Kidney epithelial cell (primary cell): Measurements from ENCODE around the gene SNRPA. TPM values are rescaled to one million over a fixed set of nuclear protein-coding genes. Genes with fewer than 3 reads are reported as not detected.
"Not testable (repeated sequence)": the region's sequence is repeated elsewhere in the genome, so short reads cannot be mapped to it uniquely, and the experiment has no call there.

Source experiments
- DNase-seq: peaks from one replicate; pipeline ENCODE4 v3.0.0-alpha.2; 2010; ENCODE audit warnings: low read depth
- H3K27me3 ChIP-seq: 2 replicates; pipeline ENCODE4 v1.6.0; 2011; ENCODE audit warnings: low read length; ENCODE audit not compliant: control insufficient read depth, insufficient read depth
- H3K36me3 ChIP-seq: 2 replicates; pipeline ENCODE4 v1.5.1; 2011; ENCODE audit warnings: low read length; ENCODE audit not compliant: control insufficient read depth, insufficient read depth
- H3K4me3 ChIP-seq: 2 replicates; pipeline ENCODE4 v1.5.1; 2011; ENCODE audit warnings: low read depth, mild to moderate bottlenecking, control low read depth, low read length
- total RNA-seq: library from RNA; depleted of rRNA; stranded (reverse); fragments of >200 nt; gene quantifications from 2 replicates; pipeline ENCODE4 v1.2.3, GENCODE V29; 2015
- TF ChIP-seq, protein P1 (sequence below): IDR thresholded peaks from 2 replicates; pipeline ENCODE4 v1.5.1; 2011; ENCODE audit warnings: mild to moderate bottlenecking, moderate library complexity, low read length, control low read depth, inconsistent platforms; ENCODE audit not compliant: insufficient read depth, poor library complexity, severe bottlenecking

Gene SNRPA
- total RNA-seq, 1 donor from 2014 or later = 110 TPM

DNA sequence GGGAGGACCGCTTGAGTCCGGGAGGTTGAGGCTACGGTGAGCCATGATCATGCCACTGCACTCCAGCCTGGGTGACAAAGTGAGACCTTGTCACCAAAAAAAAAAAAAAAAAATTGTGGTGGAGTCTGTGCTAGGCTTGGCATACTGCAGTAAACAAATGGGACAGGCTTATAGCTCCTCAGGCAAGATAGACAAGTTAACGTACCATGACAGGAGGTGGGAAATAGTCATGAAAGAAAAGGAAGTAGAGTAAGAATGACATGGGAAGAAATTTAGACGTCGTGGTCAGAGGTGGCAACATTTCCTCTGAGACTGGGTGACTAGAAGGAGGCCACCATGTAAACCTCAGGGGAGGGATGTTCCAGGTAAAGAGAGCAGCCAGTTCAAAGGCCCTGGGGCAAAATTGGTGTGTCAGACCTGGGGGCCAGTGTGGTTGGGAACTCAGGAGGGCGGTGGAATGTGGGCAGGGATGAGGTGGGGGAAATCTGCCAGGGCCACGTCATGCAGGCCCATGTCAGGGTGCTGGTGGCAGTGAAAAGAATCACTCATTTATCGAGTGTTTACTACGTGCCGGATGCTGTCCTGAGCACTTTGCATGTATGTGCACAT lies 5.6 kb downstream of the SNRPA start:
- Histone ChIP-seq H3K36me3 (peaks cover 1% of the 10 kb centered on the region), H3K27me3 (no peaks in the 10 kb centered on the region), H3K4me3 (no peak overlapping the region)
- TF ChIP-seq, protein P1, sequence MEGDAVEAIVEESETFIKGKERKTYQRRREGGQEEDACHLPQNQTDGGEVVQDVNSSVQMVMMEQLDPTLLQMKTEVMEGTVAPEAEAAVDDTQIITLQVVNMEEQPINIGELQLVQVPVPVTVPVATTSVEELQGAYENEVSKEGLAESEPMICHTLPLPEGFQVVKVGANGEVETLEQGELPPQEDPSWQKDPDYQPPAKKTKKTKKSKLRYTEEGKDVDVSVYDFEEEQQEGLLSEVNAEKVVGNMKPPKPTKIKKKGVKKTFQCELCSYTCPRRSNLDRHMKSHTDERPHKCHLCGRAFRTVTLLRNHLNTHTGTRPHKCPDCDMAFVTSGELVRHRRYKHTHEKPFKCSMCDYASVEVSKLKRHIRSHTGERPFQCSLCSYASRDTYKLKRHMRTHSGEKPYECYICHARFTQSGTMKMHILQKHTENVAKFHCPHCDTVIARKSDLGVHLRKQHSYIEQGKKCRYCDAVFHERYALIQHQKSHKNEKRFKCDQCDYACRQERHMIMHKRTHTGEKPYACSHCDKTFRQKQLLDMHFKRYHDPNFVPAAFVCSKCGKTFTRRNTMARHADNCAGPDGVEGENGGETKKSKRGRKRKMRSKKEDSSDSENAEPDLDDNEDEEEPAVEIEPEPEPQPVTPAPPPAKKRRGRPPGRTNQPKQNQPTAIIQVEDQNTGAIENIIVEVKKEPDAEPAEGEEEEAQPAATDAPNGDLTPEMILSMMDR = no peak
- no peak for DNase-seq

DNA sequence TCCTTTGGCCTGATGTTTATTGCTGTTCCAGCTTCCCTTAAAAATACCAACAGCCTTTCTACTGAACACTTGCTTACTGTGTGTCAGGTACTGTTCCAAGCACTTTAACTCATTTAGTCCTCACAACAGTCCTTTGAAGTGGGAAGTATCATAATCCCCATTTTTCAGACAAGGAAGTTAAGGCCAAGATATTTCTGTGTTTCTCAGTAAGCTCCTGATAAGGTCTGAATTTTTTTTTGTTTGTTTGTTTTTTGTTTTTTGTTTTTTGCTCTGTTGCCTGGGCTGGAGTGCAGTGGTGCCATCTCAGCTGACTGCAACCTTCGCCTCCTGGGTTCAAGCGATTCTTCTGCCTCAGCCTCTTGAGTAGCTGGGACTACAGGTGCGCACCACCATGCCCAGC lies 7.5 kb downstream of the SNRPA start:
- Histone ChIP-seq H3K27me3 (no peaks in the 10 kb centered on the region), H3K4me3 (no peak overlapping the region), H3K36me3 (peaks cover 3% of the 10 kb centered on the region)
- no peak for DNase-seq
- TF ChIP-seq, protein P1 = no peak

DNA sequence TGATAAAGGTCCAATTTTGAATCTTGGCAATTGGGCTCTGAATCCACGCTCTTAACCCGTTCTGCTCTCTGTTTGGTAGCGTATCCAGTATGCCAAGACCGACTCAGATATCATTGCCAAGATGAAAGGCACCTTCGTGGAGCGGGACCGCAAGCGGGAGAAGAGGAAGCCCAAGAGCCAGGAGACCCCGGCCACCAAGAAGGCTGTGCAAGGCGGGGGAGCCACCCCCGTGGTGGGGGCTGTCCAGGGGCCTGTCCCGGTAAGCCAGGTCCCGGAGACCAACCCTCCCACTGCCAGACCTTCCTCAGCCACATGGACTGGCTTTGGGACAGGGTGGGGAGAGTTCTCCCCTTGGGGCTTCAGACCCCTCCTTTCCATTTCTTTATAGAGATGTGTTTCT lies 8.3 kb downstream of the SNRPA start:
- TF ChIP-seq, protein P1 = no peak
- H3K36me3 ChIP-seq = peaks cover 4% of the 10 kb centered on the region
- H3K4me3 ChIP-seq = no peak overlapping the region
- H3K27me3 ChIP-seq = no peaks in the 10 kb centered on the region
- no peak for DNase-seq

DNA sequence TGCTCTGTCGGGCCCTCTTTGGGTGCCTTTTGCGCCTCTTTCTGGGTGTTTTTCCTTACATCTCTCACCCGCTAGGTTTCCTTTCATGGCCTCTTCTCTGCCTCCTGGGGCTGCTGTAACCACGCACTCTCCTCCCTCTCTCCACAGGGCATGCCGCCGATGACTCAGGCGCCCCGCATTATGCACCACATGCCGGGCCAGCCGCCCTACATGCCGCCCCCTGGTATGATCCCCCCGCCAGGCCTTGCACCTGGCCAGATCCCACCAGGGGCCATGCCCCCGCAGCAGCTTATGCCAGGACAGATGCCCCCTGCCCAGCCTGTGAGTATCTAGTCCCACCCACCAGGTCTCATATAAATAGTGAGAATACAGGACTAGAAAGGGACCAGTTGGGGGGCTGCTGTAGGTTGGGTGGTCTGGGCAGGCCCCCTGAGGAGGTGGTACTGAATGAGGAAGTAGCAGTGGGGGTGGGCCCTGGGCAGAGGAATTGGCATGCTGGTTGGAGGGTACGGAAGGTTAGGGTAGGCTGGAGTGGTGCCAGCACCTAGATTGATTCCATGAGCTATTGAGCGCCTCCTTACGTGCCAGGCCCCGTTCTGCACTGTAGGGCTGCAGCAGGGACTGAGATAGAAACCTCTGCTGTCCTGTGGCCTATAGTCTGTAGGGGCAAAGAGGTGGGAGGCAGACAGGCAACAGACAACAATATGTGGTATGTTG lies 11.9 kb downstream of the SNRPA start:
- no peaks in the 10 kb centered on the region for H3K27me3 ChIP-seq
- H3K36me3 ChIP-seq = peaks cover 5% of the 10 kb centered on the region
- no peak overlapping the region for H3K4me3 ChIP-seq
- DNase-seq = no peak
- TF ChIP-seq, protein P1 = no peak

DNA sequence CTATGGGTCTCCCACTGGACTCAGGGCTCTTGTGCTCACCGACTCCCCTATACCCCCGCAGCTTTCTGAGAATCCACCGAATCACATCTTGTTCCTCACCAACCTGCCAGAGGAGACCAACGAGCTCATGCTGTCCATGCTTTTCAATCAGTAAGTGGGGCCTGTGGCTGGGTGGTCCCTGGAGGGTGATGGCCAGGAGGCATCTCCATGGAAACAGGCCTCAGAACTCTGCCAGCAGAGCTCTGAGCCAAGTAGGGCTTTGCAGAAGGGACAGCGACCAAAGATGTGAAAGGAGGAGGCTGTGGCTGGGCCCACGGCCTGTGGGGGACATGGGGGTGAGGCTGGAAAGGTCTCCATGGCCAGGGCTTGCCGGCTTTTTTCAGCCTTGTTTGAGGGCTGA lies 12.5 kb downstream of the SNRPA start:
- Histone ChIP-seq H3K36me3 (peaks cover 5% of the 10 kb centered on the region), H3K27me3 (no peaks in the 10 kb centered on the region), H3K4me3 (no peak overlapping the region)
- DNase-seq = no peak
- TF ChIP-seq, protein P1 = no peak

DNA sequence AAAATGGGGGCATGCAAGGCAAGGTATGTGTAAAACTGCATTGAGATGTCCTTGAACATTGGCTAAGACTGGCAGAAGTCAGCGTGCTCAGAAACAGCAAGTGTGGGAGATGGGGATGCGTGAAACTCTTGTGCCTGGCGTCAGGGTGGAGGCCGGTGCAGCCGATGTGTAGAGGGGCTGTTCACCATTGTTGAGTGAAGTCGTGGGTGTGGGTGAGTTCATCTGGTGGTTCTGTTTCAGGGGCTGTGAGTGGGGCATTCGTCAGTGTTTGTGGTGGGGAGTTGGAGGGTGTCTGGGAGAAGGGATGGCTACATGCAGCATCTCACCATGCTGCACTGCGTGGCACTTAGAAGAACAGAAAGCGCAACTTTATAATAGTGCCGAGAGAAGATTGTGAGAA lies 13.0 kb downstream of the SNRPA start:
- no peak overlapping the region for H3K4me3 ChIP-seq
- TF ChIP-seq, protein P1 = no peak
- peaks cover 5% of the 10 kb centered on the region for H3K36me3 ChIP-seq
- no peaks in the 10 kb centered on the region for H3K27me3 ChIP-seq
- DNase-seq = no peak

DNA sequence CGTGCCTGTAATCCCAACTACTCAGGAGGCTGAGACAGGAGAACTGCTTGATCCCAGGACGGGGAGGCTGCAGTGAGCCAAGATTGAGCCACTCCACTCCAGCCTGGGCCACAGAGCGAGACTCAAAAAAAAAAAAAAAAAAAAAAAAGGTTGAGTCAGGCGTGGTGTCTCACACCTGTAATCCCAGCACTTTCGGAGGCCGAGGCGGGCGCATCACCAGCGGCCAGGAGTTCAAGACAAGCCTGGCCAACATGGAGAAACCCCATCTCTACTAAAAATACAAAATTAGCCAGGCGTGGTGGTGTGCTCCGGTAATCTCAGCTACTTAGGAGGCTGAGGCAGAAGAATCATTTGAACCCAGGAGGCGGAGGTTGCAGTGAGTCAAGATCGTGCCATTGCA lies 15.4 kb downstream of the SNRPA start:
- not testable (repeated sequence) for H3K27me3 ChIP-seq, H3K4me3 ChIP-seq, DNase-seq, H3K36me3 ChIP-seq
